ENCODE results near the gene SEMA5A. TPM values are rescaled to one million over a fixed set of nuclear protein-coding genes. Genes with fewer than 3 reads are reported as not detected.

The SEMA5A gene
- total RNA-seq, 1 experiment from 2014 or later: not detected

- DNase-seq (ENCODE audit: low spot score): no peak
These were observed 210.6 kb downstream of the SEMA5A start for GRCh38 chr5:9335269-9335668.

GRCh38 chr5:9332026-9332425, 213.8 kb downstream of the SEMA5A start:
- DNase-seq (ENCODE audit: low spot score): no peak

GRCh38 chr5:9331372-9331771, 214.5 kb downstream of the SEMA5A start:
- no peak for DNase-seq (ENCODE audit: low spot score)

- DNase-seq (ENCODE audit: low spot score): no peak
These were observed 216.8 kb downstream of the SEMA5A start for GRCh38 chr5:9329125-9329524.

- no peak for DNase-seq (ENCODE audit: low spot score)
These were observed 220.3 kb downstream of the SEMA5A start for GRCh38 chr5:9325549-9325948.

- DNase-seq (ENCODE audit: low spot score): no peak
These were observed 221.4 kb downstream of the SEMA5A start for GRCh38 chr5:9324348-9325077.

- no peak for DNase-seq (ENCODE audit: low spot score)
These were observed 225.2 kb downstream of the SEMA5A start for GRCh38 chr5:9320652-9321051.

GRCh38 chr5:9318031-9318430, 227.8 kb downstream of the SEMA5A start:
- no peak for DNase-seq (ENCODE audit: low spot score)

- DNase-seq (ENCODE audit: low spot score): peak; percentile 37
These were observed 229.1 kb downstream of the SEMA5A start for GRCh38 chr5:9316733-9317132.

- DNase-seq (ENCODE audit: low spot score): no peak
These were observed 229.8 kb downstream of the SEMA5A start for GRCh38 chr5:9316041-9316440.

GRCh38 chr5:9314558-9314957, 231.3 kb downstream of the SEMA5A start:
- DNase-seq (ENCODE audit: low spot score): no peak

- no peak for DNase-seq (ENCODE audit: low spot score)
These were observed 232.1 kb downstream of the SEMA5A start for GRCh38 chr5:9313751-9314150.

- no peak for DNase-seq (ENCODE audit: low spot score)
These were observed 238.7 kb downstream of the SEMA5A start for GRCh38 chr5:9307150-9307549.

GRCh38 chr5:9302218-9302617, 243.7 kb downstream of the SEMA5A start:
- no peak for DNase-seq (ENCODE audit: low spot score)

GRCh38 chr5:9301200-9301599, 244.7 kb downstream of the SEMA5A start:
- no peak for DNase-seq (ENCODE audit: low spot score)

GRCh38 chr5:9297134-9297533, 248.7 kb downstream of the SEMA5A start:
- DNase-seq (ENCODE audit: low spot score): no peak

- no peak for DNase-seq (ENCODE audit: low spot score)
These were observed 250.4 kb downstream of the SEMA5A start for GRCh38 chr5:9295466-9295801.

- DNase-seq (ENCODE audit: low spot score): no peak
These were observed 250.9 kb downstream of the SEMA5A start for GRCh38 chr5:9294793-9295465.

- DNase-seq (ENCODE audit: low spot score): no peak
These were observed 257.6 kb downstream of the SEMA5A start for GRCh38 chr5:9288234-9288633.

- no peak for DNase-seq (ENCODE audit: low spot score)
These were observed 261.0 kb downstream of the SEMA5A start for GRCh38 chr5:9284781-9285307.

GRCh38 chr5:9284272-9284671, 261.6 kb downstream of the SEMA5A start:
- DNase-seq (ENCODE audit: low spot score): no peak

GRCh38 chr5:9283473-9283872, 262.4 kb downstream of the SEMA5A start:
- DNase-seq (ENCODE audit: low spot score): no peak

GRCh38 chr5:9283021-9283420, 262.9 kb downstream of the SEMA5A start:
- no peak for DNase-seq (ENCODE audit: low spot score)

Measured in HT-29 (cell line).